Lower leg skin (tissue), 3 donors: ENCODE measurements around the gene KCNMA1.

Source experiments
- POLR2A ChIP-seq, 2 donors: fragments of 450-650 bp; IDR thresholded peaks; one replicate each; pipeline ENCODE4 v1.6.1; 2016 to 2017; ENCODE audit warnings: antibody characterized with exemption in 2 of 2, mild to moderate bottlenecking in 1 of 2, moderate library complexity in 1 of 2
- TF ChIP-seq, protein P1 (sequence below), 3 donors: fragments of 450-650 bp; IDR thresholded peaks; one replicate each; pipeline ENCODE4 v1.5.1; 2016; ENCODE audit warnings: antibody characterized with exemption in 3 of 3, mild to moderate bottlenecking in 3 of 3, moderate library complexity in 2 of 3

DNA sequence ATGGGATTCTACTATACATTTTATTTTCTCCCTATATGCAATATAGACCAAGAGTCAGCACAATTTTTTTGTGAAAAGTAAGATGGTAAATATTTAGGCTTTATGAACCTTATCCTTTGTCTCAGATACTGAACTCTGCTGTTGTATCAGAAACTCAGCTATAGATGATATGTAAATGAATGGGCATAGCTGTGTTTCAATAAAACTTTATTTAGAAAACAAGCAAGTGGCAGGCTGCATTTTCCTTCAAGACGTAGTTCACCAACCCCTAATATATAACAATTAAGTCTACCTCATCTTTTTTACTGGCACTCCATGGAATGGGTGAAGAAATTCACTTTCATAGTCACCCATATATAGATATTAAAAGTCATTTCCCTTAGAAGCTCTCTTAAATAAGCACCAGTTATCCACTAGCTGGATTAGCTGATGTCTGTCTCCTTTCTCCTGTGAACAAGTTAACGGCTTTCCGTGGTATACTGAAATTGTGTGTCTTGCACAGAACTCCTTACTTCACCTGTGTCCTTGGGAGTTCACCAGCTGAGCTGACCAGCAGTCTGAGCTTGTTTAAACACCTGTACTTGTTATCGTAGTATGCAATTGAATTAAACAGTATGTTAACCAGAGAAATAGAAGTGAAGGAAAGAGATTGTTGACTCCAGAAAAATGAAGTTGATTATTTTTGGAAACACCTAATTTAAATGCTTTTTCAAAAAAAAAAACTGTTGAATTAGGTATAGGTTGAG lies 770.6 kb downstream of the KCNMA1 start:
- TF ChIP-seq, protein P1, sequence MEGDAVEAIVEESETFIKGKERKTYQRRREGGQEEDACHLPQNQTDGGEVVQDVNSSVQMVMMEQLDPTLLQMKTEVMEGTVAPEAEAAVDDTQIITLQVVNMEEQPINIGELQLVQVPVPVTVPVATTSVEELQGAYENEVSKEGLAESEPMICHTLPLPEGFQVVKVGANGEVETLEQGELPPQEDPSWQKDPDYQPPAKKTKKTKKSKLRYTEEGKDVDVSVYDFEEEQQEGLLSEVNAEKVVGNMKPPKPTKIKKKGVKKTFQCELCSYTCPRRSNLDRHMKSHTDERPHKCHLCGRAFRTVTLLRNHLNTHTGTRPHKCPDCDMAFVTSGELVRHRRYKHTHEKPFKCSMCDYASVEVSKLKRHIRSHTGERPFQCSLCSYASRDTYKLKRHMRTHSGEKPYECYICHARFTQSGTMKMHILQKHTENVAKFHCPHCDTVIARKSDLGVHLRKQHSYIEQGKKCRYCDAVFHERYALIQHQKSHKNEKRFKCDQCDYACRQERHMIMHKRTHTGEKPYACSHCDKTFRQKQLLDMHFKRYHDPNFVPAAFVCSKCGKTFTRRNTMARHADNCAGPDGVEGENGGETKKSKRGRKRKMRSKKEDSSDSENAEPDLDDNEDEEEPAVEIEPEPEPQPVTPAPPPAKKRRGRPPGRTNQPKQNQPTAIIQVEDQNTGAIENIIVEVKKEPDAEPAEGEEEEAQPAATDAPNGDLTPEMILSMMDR (IDR thresholded peaks at IDR 0.05), result no peak
- no peak for TF ChIP-seq POLR2A (IDR thresholded peaks at IDR 0.05)
